Aorta (tissue), 5 donors: Measurements from ENCODE around the gene XXYLT1. TPM values are rescaled to one million over a fixed set of nuclear protein-coding genes. Genes with fewer than 3 reads are reported as not detected.

Experiments
- ATAC-seq: fragments of 200-7000 bp; cut with Tn5 transposase; one replicate; pipeline ENCODE4 v1.9.1; 2022; ENCODE audit warnings: moderate library complexity; ENCODE audit not compliant: low FRiP score
- DNase-seq, 2 donors: peaks; one replicate each; pipeline ENCODE4 v3.0.0-alpha.2; 2020
- H3K27ac ChIP-seq, 2 donors: one replicate each; pipeline ENCODE4 v1.5.1; 2013; ENCODE audit warnings: low read length in 2 of 2, mild to moderate bottlenecking in 2 of 2, moderate library complexity in 2 of 2, control low read depth in 1 of 2, inconsistent platforms in 1 of 2, low read depth in 1 of 2
- H3K27me3 ChIP-seq, 2 donors: one replicate each; pipeline ENCODE4 v1.6.1; 2013; ENCODE audit warnings: control low read depth in 1 of 2, low read length in 1 of 2, mild to moderate bottlenecking in 1 of 2, moderate library complexity in 1 of 2; ENCODE audit not compliant: insufficient read depth in 2 of 2, control insufficient read depth in 1 of 2
- H3K36me3 ChIP-seq, 2 donors: one replicate each; pipeline ENCODE4 v1.6.1; 2013; ENCODE audit warnings: control low read depth in 1 of 2, low read length in 1 of 2, mild to moderate bottlenecking in 1 of 2; ENCODE audit not compliant: insufficient read depth in 2 of 2, control insufficient read depth in 1 of 2
- H3K4me1 ChIP-seq, 2 donors: one replicate each; pipeline ENCODE4 v1.6.1; 2013; ENCODE audit warnings: low read length in 2 of 2, control low read depth in 1 of 2, mild to moderate bottlenecking in 1 of 2, moderate library complexity in 1 of 2; ENCODE audit not compliant: insufficient read depth in 2 of 2, control insufficient read depth in 1 of 2
- H3K4me3 ChIP-seq, 2 donors: one replicate each; pipeline ENCODE4 v1.5.1; 2013; ENCODE audit warnings: low read length in 2 of 2, control low read depth in 1 of 2, mild to moderate bottlenecking in 1 of 2
- H3K9me3 ChIP-seq: one replicate; pipeline ENCODE4 v1.6.1; 2013; ENCODE audit warnings: mild to moderate bottlenecking, low read length; ENCODE audit not compliant: control insufficient read depth
- WGBS, 2 donors: extraction: QIAGEN DNeasy Blood & Tissue Kit; methylation state at CpG; one replicate each; pipeline ENCODE4 v1.1.7; 2013; 5-methylcytosine and 5-hydroxymethylcytosine counted together
- intact Hi-C, 2 donors: fragments of 100-400 bp; cut with DNase I; formaldehyde crosslinking; loops; one replicate each; pipeline versions ENCODE4 v1.14.2 to v1.15.0; 2022
- microRNA-seq, 2 donors: library from miRNA; unstranded; fragments of <30 nt; microRNA quantifications; one replicate each; pipeline ENCODE4 v1.2.0, GENCODE V29; 2020
- polyA plus RNA-seq, 2 donors: library from polyadenylated mRNA; stranded (reverse); fragments of 200-250 nt; gene quantifications; one replicate each; pipeline ENCODE4 v1.2.3, GENCODE V29; 2013
- total RNA-seq, 2 donors: library from RNA; stranded (reverse); fragmentation: NEBNext Ultra II Directional; extraction: Animal tissue kit (Norgen Biotek cat#: 25700); gene quantifications; one replicate each; pipeline ENCODE4 v1.2.1, GENCODE V29; 2021
- donor health status: healthy with polysubstance abuse.
- donor health status: Bipolar disorder and iron deficiency.
- donor health status: DM: no; HTN: no; CAD: no.
- donor health status: DM: no; HTN: no; CAD: no.
- donor health status: DM: yes; HTN: yes; CAD: no.

XXYLT1 gene
- total and polyA plus RNA-seq, 4 donors: 2.3 to 15.0 (median 6.9) TPM

GRCh38 chr3:195019335-195019734, 251.6 kb downstream of the XXYLT1 start:
- DNase-seq: no peak
- Histone ChIP-seq H3K36me3 (no peaks in the 10 kb centered on the region), H3K4me1 (no peaks in the 10 kb centered on the region), H3K27ac (no peak overlapping the region), H3K27me3 (no peaks in the 10 kb centered on the region), H3K4me3 (no peak overlapping the region), H3K9me3 (no peaks in the 10 kb centered on the region)
- 74 to 79% methylated on average over 6 of the region's 6 CpGs for WGBS, 2 donors
- intact Hi-C loops: no loop called here
- no peak for ATAC-seq

Small RNA genes lying within 50 kb of the gene (microRNA-seq; reads per million reads assigned to microRNA genes)
- gene MIR3137: 0 reads per million in 2 donors

Other genes starting within 250 kb of the XXYLT1 start
- gene ACAP2, start 171.9 kb upstream of the XXYLT1 start, total RNA-seq: 10 to 100 TPM; 38.7 to 70.3 TPM
- gene ACAP2, start 171.9 kb upstream of the XXYLT1 start, polyA plus RNA-seq: 1 to 10 TPM; 6.5 to 9.9 TPM